NCI-H345 (cell line): ENCODE measurements around the gene GMEB1.
"Not testable (repeated sequence)": the region's sequence is repeated elsewhere in the genome, so short reads cannot be mapped to it uniquely, and the experiment has no call there.

Experiments
- DNase-seq: peaks from one replicate; lab custom pipeline; 2025; lab: John Stamatoyannopoulos, UW

GMEB1 gene

GRCh38 chr1:28750771-28751294 lies 82.2 kb downstream of the GMEB1 start:
- not testable (repeated sequence) for DNase-seq

GRCh38 chr1:28751315-28752060 lies 82.9 kb downstream of the GMEB1 start:
- DNase-seq = no peak

DNA sequence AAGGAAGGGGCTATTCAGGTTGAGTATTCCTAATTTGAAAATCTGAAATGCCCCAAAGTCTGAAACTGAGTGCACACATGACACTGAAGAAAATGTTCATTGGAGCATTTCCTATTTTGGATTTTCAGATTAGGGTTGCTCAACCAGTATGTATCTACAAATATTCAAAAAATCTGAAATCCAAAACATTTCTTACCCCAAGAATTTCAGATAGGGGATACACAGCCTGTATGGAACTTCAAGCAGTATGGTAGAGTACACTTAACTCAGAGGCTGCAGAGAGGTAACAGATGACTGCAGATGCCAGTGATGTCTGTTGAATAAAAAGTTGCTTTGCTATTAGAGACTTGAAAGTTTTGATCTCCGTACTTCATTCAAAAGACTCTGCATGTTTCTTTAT lies 87.1 kb downstream of the GMEB1 start:
- DNase-seq = no peak

GRCh38 chr1:28756846-28757245 lies 88.3 kb downstream of the GMEB1 start:
- no peak for DNase-seq

- no peak for DNase-seq
Measured at GRCh38 chr1:28758420-28758819, 89.8 kb downstream of the GMEB1 start.

DNA sequence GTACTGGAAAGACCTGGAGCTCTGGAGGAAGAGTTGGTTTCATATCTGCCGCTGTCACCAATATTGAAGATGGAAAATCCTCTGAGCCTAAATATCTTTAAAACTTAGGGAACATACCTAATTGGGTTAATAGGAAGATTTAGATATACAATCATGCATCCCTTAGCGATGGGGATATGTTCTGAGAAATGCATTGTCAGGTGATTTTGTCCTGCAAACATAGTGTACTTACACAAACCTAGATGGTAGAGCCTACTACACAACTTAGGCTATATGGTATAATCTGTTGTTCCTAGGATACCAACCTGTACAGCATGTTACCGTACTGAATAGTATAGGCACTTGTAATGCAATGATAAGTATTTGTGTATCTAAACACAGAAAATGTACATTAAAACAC lies 90.7 kb downstream of the GMEB1 start:
- DNase-seq = no peak

DNA sequence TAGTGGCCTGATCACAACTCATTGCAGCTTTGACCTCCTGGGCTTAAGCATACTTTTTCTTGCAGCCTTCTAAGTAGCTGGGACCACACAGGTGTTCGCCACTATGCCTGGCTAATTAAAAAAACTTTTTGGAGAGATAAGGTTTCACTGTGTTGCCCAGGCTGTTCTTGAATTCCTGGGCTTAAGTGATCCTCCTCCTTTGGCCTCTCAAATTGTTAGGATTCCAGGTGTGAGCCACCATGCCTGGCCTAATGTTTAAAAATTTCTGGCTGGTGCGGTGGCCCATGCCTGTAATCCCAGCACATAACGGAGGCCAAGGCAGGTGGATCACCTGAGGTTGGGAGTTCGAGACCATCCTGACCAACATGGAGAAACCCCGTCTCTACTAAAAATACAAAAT lies 92.6 kb downstream of the GMEB1 start:
- DNase-seq = no peak

GRCh38 chr1:28766532-28767183 lies 98.1 kb downstream of the GMEB1 start:
- DNase-seq = no peak
